Stomach (tissue), 4 donors: Measurements from ENCODE around the gene ITPRID2.

ENCODE experiments used
- CTCF ChIP-seq, 7 experiments: fragments of 450-650 bp in 4 of 7; fragments of 200-600 bp in 3 of 7; sonication (generic) in 3 of 7; IDR thresholded peaks; one replicate each; pipeline ENCODE4 v1.5.1; 2016 to 2019; ENCODE audit warnings: antibody characterized with exemption in 7 of 7, control low read depth in 2 of 7, mild to moderate bottlenecking in 1 of 7
- EP300 ChIP-seq: sonication (generic); formaldehyde crosslinking; IDR thresholded peaks from one replicate; pipeline ENCODE4 v1.6.1; 2017; ENCODE audit warnings: antibody characterized with exemption
- POLR2A ChIP-seq, 4 donors: fragments of 450-650 bp; IDR thresholded peaks; one replicate each; pipeline ENCODE4 v1.6.1; 2016; ENCODE audit warnings: antibody characterized with exemption in 4 of 4, control low read depth in 2 of 4, mild to moderate bottlenecking in 1 of 4, moderate library complexity in 1 of 4
- POLR2AphosphoS5 ChIP-seq, 3 donors: sonication (generic); formaldehyde crosslinking; IDR thresholded peaks; one replicate each; pipeline ENCODE4 v1.6.1; 2016; ENCODE audit warnings: antibody characterized with exemption in 3 of 3

- no peak for TF ChIP-seq CTCF (IDR thresholded peaks at IDR 0.05)
- TF ChIP-seq POLR2AphosphoS5 (IDR thresholded peaks at IDR 0.05): no peak
- TF ChIP-seq POLR2A (IDR thresholded peaks at IDR 0.05): no peak
- TF ChIP-seq EP300: no peak
These were observed 25.5 kb downstream of the ITPRID2 start for GRCh38 chr2:181916726-181917718.
